ENCODE data around the gene CYLD. TPM values are rescaled to one million over a fixed set of nuclear protein-coding genes. Genes with fewer than 3 reads are reported as not detected.

Gene CYLD
- total RNA-seq, 2 experiments from 2014 or later, result 360 to 373 TPM

- intact Hi-C loops (cut with DNase I, micrococcal nuclease), result no loop called here
- H3K9me3 Mint-ChIP-seq, result no peaks in the 10 kb centered on the region
- H3K4me3 Mint-ChIP-seq, result no peak overlapping the region
- Histone ChIP-seq H3K36me3 (ENCODE audit: insufficient read depth, low read length) (no peaks in the 10 kb centered on the region), H3K4me1 (ENCODE audit: insufficient read depth, low read length) (no peaks in the 10 kb centered on the region), H3K27me3 (ENCODE audit: control insufficient read depth in 1 of 2, insufficient read depth in 2 of 2, low read length in 2 of 2) (no peaks in the 10 kb centered on the region), H3K27ac (ENCODE audit: low read depth in 1 of 2, low read length in 2 of 2) (no peak overlapping the region), H3K9me3 (ENCODE audit: control insufficient read depth in 1 of 2, insufficient read depth in 1 of 2, low read length in 2 of 2) (no peaks in the 10 kb centered on the region), H3K4me3 (ENCODE audit: low read length) (no peak overlapping the region)
- POLR2A ChIA-PET, result interaction anchor here (0.6 kb wide), 1 partner anchor 34 kb away, joined by 3 read pairs; no protein-coding TSS in a partner anchor
- H3K36me3 Mint-ChIP-seq (ENCODE audit: low read depth), result no peaks in the 10 kb centered on the region
- no peak for DNase-seq
- TF ChIP-seq, protein P1, sequence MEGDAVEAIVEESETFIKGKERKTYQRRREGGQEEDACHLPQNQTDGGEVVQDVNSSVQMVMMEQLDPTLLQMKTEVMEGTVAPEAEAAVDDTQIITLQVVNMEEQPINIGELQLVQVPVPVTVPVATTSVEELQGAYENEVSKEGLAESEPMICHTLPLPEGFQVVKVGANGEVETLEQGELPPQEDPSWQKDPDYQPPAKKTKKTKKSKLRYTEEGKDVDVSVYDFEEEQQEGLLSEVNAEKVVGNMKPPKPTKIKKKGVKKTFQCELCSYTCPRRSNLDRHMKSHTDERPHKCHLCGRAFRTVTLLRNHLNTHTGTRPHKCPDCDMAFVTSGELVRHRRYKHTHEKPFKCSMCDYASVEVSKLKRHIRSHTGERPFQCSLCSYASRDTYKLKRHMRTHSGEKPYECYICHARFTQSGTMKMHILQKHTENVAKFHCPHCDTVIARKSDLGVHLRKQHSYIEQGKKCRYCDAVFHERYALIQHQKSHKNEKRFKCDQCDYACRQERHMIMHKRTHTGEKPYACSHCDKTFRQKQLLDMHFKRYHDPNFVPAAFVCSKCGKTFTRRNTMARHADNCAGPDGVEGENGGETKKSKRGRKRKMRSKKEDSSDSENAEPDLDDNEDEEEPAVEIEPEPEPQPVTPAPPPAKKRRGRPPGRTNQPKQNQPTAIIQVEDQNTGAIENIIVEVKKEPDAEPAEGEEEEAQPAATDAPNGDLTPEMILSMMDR (IDR thresholded peaks at IDR 0.05), result no peak
- no peak for ATAC-seq (ENCODE audit: poor library complexity)
- H3K27ac Mint-ChIP-seq, result no peak overlapping the region
- peaks cover 37% of the 10 kb centered on the region for H3K27me3 Mint-ChIP-seq
- CTCF ChIA-PET, result no interaction called here
- no peaks in the 10 kb centered on the region for H3K4me1 Mint-ChIP-seq (ENCODE audit: low read depth)
Measured at GRCh38 chr16:50826797-50827316, 85.0 kb downstream of the CYLD start.

DNA sequence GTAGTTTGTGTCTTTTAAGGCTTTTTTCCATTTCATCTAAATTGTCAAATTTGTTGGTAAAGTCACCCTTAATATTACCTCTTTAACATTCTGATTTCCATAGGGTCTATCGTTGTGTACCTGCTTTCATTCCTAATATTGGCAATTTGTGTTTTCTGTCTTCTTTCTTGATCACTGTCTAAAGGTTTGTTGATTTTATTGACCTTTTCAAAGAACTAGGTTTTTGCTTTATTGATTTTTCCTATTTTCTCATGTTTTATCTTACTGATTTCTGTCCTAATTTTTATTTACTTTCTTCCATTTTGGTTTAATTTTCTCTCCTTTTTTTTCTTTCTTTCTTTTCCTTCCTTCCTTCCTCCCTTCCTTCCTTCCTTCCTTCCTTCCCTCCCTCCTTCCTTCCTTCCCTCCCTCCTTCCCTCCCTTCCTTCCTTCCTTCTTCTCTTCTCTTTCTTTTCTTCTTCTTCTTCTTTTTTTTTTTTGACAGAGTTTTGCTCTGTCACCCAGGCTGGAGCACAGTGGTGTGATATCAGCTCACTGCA, 86.3 kb downstream of the CYLD start:
- no peak overlapping the region for H3K4me3 ChIP-seq (ENCODE audit: low read length)
- Mint-ChIP-seq H3K9me3 (no peaks in the 10 kb centered on the region), H3K27me3 (peaks cover 40% of the 10 kb centered on the region), H3K27ac (no peak overlapping the region), H3K4me3 (no peak overlapping the region), H3K4me1 (ENCODE audit: low read depth) (no peaks in the 10 kb centered on the region), H3K36me3 (ENCODE audit: low read depth) (no peaks in the 10 kb centered on the region)
- H3K27me3 ChIP-seq (ENCODE audit: control insufficient read depth in 1 of 2, insufficient read depth in 2 of 2, low read length in 2 of 2), result no peaks in the 10 kb centered on the region
- ATAC-seq (ENCODE audit: poor library complexity) (no peak), DNase-seq (no peak)
- TF ChIP-seq, protein P1 (IDR thresholded peaks at IDR 0.05), result no peak
- no peak overlapping the region for H3K27ac ChIP-seq (ENCODE audit: low read depth in 1 of 2, low read length in 2 of 2)
- ChIA-PET POLR2A (no interaction called here), CTCF (no interaction called here)
- intact Hi-C loops (cut with DNase I, micrococcal nuclease), result no loop called here
- no peaks in the 10 kb centered on the region for H3K36me3 ChIP-seq (ENCODE audit: insufficient read depth, low read length)
- no peaks in the 10 kb centered on the region for H3K4me1 ChIP-seq (ENCODE audit: insufficient read depth, low read length)
- no peaks in the 10 kb centered on the region for H3K9me3 ChIP-seq (ENCODE audit: control insufficient read depth in 1 of 2, insufficient read depth in 1 of 2, low read length in 2 of 2)

- H3K27ac ChIP-seq (ENCODE audit: low read depth in 1 of 2, low read length in 2 of 2), result no peak overlapping the region
- H3K27me3 ChIP-seq (ENCODE audit: control insufficient read depth in 1 of 2, insufficient read depth in 2 of 2, low read length in 2 of 2), result no peaks in the 10 kb centered on the region
- Mint-ChIP-seq H3K4me1 (ENCODE audit: low read depth) (no peaks in the 10 kb centered on the region), H3K36me3 (ENCODE audit: low read depth) (no peaks in the 10 kb centered on the region), H3K9me3 (no peaks in the 10 kb centered on the region), H3K4me3 (no peak overlapping the region), H3K27ac (no peak overlapping the region), H3K27me3 (peaks cover 37% of the 10 kb centered on the region)
- TF ChIP-seq, protein P1 (IDR thresholded peaks at IDR 0.05), result no peak
- no peak for DNase-seq
- ChIA-PET CTCF (no interaction called here), POLR2A (no interaction called here)
- no peak overlapping the region for H3K4me3 ChIP-seq (ENCODE audit: low read length)
- no peak for ATAC-seq (ENCODE audit: poor library complexity)
- intact Hi-C loops (cut with DNase I, micrococcal nuclease), result no loop called here
- no peaks in the 10 kb centered on the region for H3K9me3 ChIP-seq (ENCODE audit: control insufficient read depth in 1 of 2, insufficient read depth in 1 of 2, low read length in 2 of 2)
- no peaks in the 10 kb centered on the region for H3K4me1 ChIP-seq (ENCODE audit: insufficient read depth, low read length)
- no peaks in the 10 kb centered on the region for H3K36me3 ChIP-seq (ENCODE audit: insufficient read depth, low read length)
Measured at GRCh38 chr16:50830698-50831097, 88.8 kb downstream of the CYLD start.

Measured in CD4-positive, alpha-beta T cell (primary cell).